Activated gamma-delta T cell (primary cell): Measurements from ENCODE around the gene GPR37L1.
"Not testable (repeated sequence)": the region's sequence is repeated elsewhere in the genome, so short reads cannot be mapped to it uniquely, and the experiment has no call there.

Experiments used
- DNase-seq: peaks from one replicate; lab custom pipeline; 2025; lab: John Stamatoyannopoulos, UW

The GPR37L1 gene

DNA sequence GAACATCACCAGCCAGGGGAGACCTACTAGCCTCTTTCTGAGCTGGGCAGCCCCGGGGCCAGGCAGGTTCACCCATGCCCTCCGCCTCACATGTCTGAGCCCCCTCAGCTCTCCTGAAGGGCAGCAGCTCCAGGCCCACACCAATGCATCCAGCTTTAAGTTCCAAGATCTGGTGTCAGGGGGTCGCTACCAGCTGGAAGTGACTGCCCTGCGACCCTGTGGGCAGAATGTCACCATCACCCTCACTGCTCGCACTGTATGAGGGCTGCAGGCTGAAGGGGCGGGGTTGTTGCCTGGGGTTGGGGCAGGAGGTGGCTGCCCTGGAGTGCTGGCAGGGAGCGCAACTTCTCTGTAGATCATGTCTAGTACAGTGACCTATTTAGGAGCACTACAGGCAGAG is 46.1 kb downstream of the GPR37L1 start:
- no peak for DNase-seq

DNA sequence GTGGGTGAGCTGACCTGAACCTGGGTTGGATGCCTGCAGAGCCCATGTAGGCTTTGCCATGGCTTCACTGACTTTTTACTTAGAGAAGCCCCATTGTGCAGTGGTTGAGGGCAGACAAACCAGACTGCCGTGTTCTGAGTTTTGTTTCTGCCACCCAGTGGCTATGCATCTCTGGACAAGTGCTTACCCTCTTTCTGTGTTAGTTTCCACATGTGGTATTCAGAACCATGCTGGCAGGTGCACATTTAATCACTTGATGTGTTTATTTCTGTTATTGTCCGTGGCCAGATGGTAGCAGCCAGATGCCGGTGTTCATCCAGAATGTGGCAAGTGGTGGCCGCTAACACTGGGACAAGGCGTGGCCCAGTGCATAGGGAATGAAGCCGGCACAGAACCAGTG is 48.0 kb downstream of the GPR37L1 start:
- DNase-seq = no peak

DNA sequence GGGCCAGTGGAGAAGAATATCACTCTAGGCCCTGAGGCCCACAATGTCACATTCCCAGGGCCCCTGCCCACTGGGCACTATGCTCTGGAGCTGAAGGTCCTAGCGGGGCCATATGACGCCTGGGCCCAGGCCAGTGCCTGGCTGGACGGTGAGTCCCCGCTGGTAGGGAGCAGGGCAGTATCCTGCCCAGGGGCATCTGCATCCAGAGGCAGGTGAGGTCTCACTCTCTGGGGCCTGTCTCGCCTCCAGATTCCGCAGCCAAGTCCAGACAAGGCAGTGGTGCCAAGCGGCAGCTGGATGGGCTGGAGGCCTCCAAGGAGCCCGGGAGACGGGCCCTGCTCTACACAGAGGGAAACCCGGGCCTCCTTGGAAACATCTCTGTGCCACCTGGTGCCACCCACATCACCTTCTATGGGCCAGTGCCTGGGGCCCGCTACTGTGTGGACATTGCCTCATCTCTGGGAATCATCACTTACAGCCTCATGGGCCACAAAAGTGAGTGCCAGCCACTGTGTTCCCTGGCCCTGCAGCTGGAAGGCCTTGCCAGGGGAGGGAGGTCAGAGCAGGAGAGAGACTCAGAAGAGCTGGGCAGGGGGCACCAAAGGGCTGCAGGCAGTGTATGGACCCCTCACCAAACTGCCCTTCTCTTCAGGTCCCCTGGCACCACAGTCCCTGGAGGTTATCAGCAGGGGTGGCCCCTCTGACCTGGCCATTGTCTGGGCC is 48.7 kb downstream of the GPR37L1 start:
- DNase-seq = no peak

DNA sequence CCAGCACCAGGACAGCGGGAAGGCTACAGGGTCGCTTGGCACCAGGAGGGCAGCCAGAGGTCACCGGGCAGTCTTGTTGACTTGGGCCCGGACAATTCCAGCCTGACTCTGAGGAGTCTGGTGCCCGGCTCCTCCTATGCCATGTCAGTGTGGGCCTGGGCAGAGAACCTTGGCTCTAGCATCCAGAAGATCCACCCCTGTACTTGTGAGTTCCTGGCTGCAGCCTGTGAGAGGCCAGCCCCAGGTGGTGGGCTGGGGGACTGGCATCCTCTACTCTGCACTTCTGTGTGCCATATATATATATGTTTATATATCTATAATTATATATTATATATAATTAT is 49.3 kb downstream of the GPR37L1 start:
- no peak for DNase-seq

DNA sequence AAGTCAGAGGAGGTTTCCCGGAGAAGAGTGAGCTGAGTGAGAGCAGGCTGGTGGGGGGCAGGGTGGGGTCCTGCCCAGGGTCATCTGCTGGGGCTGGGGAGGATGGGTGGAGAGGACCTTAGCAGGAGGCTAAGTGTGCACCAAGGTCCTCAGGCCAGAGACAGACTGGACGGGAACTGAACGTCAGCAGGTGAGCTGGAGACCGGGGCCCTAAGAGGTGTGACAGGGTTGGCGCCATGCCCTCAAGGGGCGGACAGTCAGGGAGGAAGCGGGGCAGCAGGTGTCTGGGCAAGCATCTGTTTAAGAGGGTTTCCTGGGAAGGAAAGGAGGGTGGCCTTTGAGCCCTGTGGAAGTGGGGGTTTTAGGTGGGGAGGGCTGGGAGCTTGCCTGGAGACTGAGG is 51.3 kb downstream of the GPR37L1 start:
- DNase-seq = no peak

DNA sequence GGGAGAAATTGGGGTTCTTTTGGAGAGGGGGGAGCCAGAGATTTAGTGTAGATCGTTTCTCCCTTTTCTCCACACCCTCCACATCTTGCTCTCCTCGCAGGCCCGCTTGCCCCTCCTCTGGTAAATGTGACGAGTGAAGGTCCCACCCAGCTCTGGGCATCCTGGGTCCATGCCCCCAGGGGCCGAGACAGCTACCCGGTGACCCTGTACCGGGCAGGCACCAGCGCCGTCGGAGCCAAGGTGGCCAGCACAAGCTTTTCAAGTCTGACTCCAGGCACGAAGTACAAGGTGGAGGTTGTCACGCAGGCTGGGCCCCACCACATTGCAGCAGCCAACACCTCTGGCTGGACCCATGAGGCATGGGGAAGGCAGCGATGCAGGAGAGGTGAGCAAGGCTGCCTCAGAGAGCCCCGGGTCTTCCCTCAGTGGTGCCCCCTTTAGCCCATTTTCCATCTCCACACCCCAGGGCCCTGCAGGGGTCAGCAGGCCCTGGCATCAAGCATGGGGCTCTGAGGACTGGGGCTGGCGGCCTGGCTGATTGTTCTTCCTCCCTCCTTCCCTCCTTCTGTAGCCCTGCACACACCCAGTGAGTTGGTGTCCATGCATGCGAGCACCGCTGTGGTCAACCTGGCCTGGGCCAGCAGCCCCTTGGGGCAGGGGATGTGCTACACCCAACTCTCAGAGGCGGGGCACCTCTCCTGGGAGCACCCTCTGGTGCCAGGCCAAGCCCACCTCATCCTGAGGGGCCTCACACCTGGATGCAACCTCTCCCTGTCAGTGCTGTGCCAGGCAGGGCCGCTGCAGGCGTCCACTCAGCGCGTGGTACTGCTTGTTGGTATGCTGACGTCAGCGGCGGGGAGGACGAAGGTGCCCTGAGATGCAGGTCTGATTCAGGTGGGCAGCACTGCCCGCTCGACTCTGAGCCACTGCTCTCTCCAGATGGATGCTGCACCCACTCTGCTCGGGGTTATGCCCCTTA is 54.5 kb downstream of the GPR37L1 start:
- no peak for DNase-seq

DNA sequence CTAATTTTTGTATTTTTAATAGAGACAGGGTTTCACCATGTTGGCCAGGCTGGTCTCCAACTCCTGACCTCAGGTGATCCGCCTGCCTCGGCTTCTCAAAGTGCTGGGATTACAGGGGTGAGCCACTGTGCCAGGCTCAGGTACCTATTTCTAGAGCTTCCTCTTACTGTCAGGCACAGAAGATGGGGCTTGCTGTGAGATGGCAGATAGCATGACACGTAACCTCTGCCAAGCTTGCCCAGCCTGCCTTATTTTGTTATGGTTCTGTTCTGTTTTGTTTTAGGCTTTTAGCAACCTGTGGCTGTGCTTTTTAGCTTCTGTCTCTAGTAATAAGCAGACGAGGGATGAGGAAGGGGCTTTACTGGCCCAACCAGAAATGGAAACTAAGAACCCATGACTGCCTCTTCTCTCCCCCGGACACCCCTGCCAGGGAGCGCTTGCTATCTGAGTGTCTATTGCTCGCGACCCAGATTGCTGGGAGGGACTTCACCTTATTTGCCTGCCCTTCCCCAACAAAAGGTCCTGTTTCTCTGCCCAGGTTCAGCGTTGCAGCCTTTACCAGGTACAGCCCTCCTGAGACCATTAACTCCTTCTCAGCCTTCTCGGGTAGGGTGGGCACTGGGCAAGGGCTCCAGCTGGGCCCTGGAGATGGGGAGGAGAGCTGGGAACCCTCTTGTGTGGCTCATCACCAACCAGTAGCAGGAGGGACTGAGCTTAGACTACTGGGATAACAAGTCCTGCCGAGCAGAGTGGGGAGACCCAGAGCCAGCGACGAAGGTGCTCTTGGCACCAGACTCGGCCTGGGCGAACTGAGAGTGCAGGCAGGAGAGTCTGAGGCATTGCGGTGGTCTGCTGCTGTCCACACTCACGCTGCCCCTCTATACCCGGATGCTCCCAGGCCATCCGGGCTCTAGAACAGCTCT is 57.4 kb downstream of the GPR37L1 start:
- DNase-seq = no peak

DNA sequence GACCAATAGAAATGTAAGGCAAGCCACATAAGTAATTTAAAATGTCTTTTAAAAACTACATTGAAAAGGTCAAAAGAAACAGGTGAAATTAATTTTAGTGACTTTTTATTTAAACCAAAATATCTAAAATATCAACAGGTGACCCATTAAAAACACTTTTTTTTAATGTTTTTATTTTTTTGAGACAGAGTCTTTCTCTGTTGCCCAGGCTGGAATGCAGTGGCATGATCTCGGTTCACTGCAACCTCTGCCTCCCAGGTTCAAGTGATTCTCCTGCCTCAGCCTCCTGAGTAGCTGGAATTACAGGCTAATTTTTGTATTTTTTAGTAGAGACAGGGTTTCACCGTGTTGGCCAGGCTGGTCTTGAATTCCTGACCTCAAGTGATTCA is 58.0 kb downstream of the GPR37L1 start:
- not testable (repeated sequence) for DNase-seq

DNA sequence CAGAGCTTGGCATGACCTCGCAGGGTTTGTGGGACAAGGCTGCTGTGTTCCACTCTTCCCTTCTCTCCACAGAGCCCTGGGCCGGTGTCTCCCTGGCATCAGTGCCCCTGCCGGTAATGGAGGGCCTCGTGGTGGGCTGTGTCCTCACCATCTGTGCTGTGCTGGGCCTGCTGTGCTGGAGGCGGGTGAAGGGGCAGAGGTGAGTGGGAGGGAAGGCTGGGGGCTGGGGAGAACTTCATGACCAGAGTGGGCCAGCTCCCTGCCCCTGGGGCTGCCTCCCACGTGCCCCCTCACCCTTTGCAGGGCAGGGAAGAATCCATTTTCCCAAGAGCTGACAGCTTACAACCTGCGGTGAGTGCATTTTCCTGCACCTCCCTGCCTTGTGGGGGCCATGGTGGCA is 58.9 kb downstream of the GPR37L1 start:
- DNase-seq = no peak

DNA sequence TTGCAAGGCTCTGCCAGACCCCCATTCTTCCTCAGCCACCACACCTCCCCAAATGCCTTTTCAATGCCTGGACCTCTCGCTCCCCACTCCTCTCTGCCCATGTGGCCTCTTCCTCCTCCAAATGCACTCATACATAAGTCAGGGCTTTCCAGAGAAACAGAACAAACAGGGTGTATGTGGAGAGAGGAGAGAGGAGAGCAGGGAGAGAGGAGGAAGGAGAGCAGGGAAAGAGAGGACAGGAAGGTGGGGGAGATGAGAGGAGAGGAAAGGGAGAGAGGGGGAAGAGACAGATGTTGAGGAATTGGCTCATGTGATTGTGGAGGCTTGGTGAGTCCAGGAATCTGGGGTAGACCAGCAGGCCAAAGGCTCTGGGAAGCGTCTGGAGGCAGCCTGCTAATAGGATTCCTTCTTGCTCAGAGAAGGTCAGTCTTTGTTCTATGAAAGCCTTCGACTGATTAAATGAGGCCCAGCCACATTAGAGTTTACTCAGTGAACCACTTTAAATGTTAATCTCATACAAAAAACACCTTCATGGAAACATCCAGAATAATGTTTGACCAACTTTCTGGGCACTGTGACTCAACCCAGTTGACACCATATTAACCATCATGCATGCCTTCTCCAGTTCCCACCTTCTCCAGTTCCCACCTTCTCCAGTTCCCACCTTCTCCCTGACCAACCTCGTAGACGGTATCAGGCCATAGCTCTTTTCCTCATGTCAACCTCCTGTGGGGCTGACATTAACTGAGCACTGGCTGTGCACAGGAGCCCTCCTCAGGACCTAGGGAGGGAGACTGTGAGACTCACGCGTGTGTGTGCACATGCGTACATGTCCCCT is 59.5 kb downstream of the GPR37L1 start:
- no peak for DNase-seq
